ENCODE measurements around the gene SETD1B.

DNA sequence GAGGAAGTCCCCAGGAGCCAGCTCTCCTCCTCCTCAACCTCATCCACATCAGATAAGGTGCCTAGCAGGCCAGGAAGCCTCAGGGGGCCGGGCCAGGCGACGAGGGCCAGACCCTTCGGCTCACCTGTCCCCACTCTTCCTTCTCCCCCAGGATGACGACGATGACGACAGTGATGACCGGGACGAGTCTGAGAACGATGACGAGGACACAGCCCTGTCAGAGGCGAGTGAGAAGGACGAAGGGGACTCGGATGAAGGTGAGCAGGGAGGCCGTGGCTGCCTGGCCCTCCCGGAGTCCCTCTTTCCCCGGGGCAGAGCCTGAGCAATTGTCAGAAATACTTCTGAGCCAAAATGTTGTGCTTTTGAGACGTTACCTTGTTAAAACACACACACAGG, 13.8 kb downstream of the SETD1B start:
- TF ChIP-seq, protein P1, sequence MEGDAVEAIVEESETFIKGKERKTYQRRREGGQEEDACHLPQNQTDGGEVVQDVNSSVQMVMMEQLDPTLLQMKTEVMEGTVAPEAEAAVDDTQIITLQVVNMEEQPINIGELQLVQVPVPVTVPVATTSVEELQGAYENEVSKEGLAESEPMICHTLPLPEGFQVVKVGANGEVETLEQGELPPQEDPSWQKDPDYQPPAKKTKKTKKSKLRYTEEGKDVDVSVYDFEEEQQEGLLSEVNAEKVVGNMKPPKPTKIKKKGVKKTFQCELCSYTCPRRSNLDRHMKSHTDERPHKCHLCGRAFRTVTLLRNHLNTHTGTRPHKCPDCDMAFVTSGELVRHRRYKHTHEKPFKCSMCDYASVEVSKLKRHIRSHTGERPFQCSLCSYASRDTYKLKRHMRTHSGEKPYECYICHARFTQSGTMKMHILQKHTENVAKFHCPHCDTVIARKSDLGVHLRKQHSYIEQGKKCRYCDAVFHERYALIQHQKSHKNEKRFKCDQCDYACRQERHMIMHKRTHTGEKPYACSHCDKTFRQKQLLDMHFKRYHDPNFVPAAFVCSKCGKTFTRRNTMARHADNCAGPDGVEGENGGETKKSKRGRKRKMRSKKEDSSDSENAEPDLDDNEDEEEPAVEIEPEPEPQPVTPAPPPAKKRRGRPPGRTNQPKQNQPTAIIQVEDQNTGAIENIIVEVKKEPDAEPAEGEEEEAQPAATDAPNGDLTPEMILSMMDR (IDR thresholded peaks at IDR 0.05) = no peak
- no peak for TF ChIP-seq ZFX (IDR thresholded peaks at IDR 0.05; ENCODE audit: borderline replicate concordance)
